MM.1S (cell line): ENCODE data around the gene POGK.
"Not testable (repeated sequence)": the region's sequence is repeated elsewhere in the genome, so short reads cannot be mapped to it uniquely, and the experiment has no call there.

Experiments used
- DNase-seq: peaks from one replicate; pipeline ENCODE4 v3.0.0-alpha.2; 2015
- H2AFZ ChIP-seq: fragments of 300-600 bp; sonication (generic); 2 replicates; pipeline ENCODE4 v1.6.0; 2016; ENCODE audit warnings: antibody characterized with exemption, low read length
- H3F3A ChIP-seq: fragments of 300-600 bp; sonication (generic); 2 replicates; pipeline ENCODE4 v1.6.1; 2016; ENCODE audit warnings: mild to moderate bottlenecking, antibody characterized with exemption, low read length, moderate library complexity, mixed read lengths; ENCODE audit not compliant: insufficient read depth
- H3K27ac ChIP-seq: fragments of 300-600 bp; sonication (generic); 2 replicates; pipeline ENCODE4 v1.5.1; 2016; ENCODE audit warnings: mild to moderate bottlenecking, low read length
- H3K27me3 ChIP-seq: fragments of 300-600 bp; sonication (generic); replicated peaks from 2 replicates; pipeline ENCODE4 v1.6.0; 2016; ENCODE audit warnings: low read length; ENCODE audit not compliant: insufficient read depth
- H3K36me3 ChIP-seq: fragments of 300-600 bp; sonication (generic); replicated peaks from 2 replicates; pipeline ENCODE4 v1.6.1; 2016; ENCODE audit warnings: mild to moderate bottlenecking, low read length, mixed read lengths; ENCODE audit not compliant: insufficient read depth
- H3K4me1 ChIP-seq: fragments of 300-600 bp; sonication (generic); 2 replicates; pipeline ENCODE4 v1.6.1; 2016; ENCODE audit warnings: low read length, mixed read lengths
- H3K4me2 ChIP-seq: fragments of 300-600 bp; sonication (generic); 2 replicates; pipeline ENCODE4 v1.6.0; 2016; ENCODE audit warnings: low read depth, low read length
- H3K4me3 ChIP-seq: fragments of 300-600 bp; sonication (generic); 2 replicates; pipeline ENCODE4 v1.5.1; 2016; ENCODE audit warnings: low read length, mixed read lengths
- H3K79me2 ChIP-seq: fragments of 300-600 bp; sonication (generic); 2 replicates; pipeline ENCODE4 v1.6.1; 2016; ENCODE audit warnings: mixed run types, low read length, mixed read lengths
- H3K9ac ChIP-seq: fragments of 300-600 bp; sonication (generic); 2 replicates; pipeline ENCODE4 v1.6.1; 2016; ENCODE audit warnings: low read length, mixed read lengths
- H3K9me2 ChIP-seq: fragments of 300-600 bp; sonication (generic); replicated peaks from 2 replicates; pipeline ENCODE4 v1.6.1; 2016; ENCODE audit warnings: mild to moderate bottlenecking, low read length, mixed read lengths; ENCODE audit not compliant: insufficient read depth
- H3K9me3 ChIP-seq: fragments of 300-600 bp; sonication (generic); replicated peaks from 2 replicates; pipeline ENCODE4 v1.6.1; 2016; ENCODE audit warnings: mild to moderate bottlenecking, low read length, mixed read lengths; ENCODE audit not compliant: insufficient read depth
- H4K20me1 ChIP-seq: fragments of 300-600 bp; sonication (generic); 2 replicates; pipeline ENCODE4 v1.6.1; 2016; ENCODE audit warnings: mild to moderate bottlenecking, low read length, moderate library complexity, mixed read lengths; ENCODE audit not compliant: insufficient read depth
- EZH2 ChIP-seq: fragments of 300-600 bp; sonication (generic); optimal IDR thresholded peaks from 2 replicates; pipeline ENCODE3; 2017; ENCODE audit warnings: low read depth, mild to moderate bottlenecking, antibody characterized with exemption, low read length, mixed read lengths
- EZH2phosphoT487 ChIP-seq: fragments of 300-600 bp; sonication (generic); IDR thresholded peaks from 2 replicates; pipeline ENCODE4 v1.6.1; 2018; ENCODE audit warnings: antibody characterized with exemption, low read length
- TF ChIP-seq, protein P1 (sequence below): fragments of 300-600 bp; sonication (generic); IDR thresholded peaks from 2 replicates; pipeline ENCODE4 v1.5.1; 2016; ENCODE audit warnings: antibody characterized with exemption, low read length, mixed read lengths

POGK gene

DNA sequence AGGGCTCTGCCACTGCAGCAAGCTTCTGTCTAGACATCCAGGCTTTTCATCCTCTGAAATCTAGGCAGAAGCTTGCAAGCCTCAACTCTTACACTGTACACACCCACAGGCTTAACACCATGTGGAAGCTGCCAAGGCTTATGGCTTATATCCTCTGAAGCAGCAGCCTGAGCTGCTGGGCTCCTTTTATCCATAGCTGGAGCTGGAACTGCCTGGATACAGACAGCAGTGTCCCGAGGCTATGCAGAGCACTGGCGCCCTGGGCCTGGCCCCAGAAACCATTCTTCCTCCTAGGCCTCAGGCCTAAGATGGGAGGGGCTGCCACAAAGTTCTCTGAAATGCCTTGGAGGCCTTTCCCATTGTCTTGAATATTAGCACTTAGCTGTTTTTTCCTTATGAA lies 19.3 kb upstream of the POGK start:
- Histone ChIP-seq H3K36me3 (no peaks in the 10 kb centered on the region), H3K4me1 (no peaks in the 10 kb centered on the region), H3K79me2 (no peaks in the 10 kb centered on the region), H3K27ac (no peak overlapping the region), H3K9me2 (no peaks in the 10 kb centered on the region), H3K4me3 (no peak overlapping the region), H3K27me3 (no peaks in the 10 kb centered on the region), H2AFZ (no peak overlapping the region), H4K20me1 (no peaks in the 10 kb centered on the region), H3F3A (no peaks in the 10 kb centered on the region), H3K9ac (no peak overlapping the region), H3K9me3 (no peaks in the 10 kb centered on the region), H3K4me2 (no peak overlapping the region)
- DNase-seq = no peak
- no peak for TF ChIP-seq EZH2phosphoT487
- TF ChIP-seq, protein P1, sequence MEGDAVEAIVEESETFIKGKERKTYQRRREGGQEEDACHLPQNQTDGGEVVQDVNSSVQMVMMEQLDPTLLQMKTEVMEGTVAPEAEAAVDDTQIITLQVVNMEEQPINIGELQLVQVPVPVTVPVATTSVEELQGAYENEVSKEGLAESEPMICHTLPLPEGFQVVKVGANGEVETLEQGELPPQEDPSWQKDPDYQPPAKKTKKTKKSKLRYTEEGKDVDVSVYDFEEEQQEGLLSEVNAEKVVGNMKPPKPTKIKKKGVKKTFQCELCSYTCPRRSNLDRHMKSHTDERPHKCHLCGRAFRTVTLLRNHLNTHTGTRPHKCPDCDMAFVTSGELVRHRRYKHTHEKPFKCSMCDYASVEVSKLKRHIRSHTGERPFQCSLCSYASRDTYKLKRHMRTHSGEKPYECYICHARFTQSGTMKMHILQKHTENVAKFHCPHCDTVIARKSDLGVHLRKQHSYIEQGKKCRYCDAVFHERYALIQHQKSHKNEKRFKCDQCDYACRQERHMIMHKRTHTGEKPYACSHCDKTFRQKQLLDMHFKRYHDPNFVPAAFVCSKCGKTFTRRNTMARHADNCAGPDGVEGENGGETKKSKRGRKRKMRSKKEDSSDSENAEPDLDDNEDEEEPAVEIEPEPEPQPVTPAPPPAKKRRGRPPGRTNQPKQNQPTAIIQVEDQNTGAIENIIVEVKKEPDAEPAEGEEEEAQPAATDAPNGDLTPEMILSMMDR = no peak
- TF ChIP-seq EZH2 = no peak

DNA sequence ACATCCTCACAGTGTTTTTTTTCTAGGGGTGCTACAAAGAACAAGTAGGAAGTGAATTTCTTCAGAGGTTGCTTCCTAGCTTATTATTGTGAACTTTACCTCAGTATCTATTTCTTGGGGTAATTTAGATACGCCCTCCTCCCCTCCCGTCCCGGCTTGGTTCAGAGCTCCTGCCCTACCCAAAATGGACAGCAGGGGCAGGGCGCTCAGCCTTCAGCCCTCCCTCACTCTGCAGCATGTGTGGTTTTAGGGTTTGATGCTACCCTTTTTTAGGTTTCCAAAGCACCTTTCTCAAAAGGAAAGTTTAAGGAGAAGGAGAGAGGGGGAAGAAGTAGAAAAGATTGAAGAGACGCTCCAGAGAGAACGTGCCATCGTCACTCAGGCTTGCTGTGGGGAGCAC lies 16.9 kb upstream of the POGK start:
- Histone ChIP-seq H3K4me1 (no peaks in the 10 kb centered on the region), H3K79me2 (no peaks in the 10 kb centered on the region), H3K9me3 (no peaks in the 10 kb centered on the region), H3K27ac (no peak overlapping the region), H3K4me2 (no peak overlapping the region), H3K4me3 (no peak overlapping the region), H3K27me3 (no peaks in the 10 kb centered on the region), H3F3A (no peaks in the 10 kb centered on the region), H3K9ac (no peak overlapping the region), H3K36me3 (no peaks in the 10 kb centered on the region), H4K20me1 (no peaks in the 10 kb centered on the region), H3K9me2 (no peaks in the 10 kb centered on the region), H2AFZ (no peak overlapping the region)
- TF ChIP-seq, protein P1 = peak; percentile 30
- no peak for TF ChIP-seq EZH2phosphoT487
- no peak for DNase-seq

DNA sequence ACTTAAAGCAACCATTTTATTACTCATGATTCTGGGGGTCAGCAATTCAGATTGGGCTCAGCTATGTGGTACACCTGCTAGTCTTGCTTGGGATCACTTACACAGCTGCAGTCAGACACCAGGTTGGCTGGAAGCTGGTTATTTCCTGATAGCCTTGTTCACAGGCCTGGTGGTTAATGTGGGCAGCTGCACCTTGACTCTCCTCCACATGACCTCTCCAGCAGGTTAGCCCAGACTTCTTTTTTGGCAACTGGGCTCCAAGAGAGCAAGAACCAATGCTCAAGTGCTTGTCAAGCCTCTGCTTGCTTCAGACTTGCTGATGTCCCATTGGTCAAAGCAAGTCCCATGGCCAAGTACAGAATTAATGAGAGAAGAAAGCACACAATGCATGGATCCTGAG lies 11.8 kb upstream of the POGK start:
- H4K20me1 ChIP-seq = no peaks in the 10 kb centered on the region
- no peak overlapping the region for H3K4me3 ChIP-seq
- H3K27me3 ChIP-seq = no peaks in the 10 kb centered on the region
- H3K9me3 ChIP-seq = no peaks in the 10 kb centered on the region
- no peaks in the 10 kb centered on the region for H3F3A ChIP-seq
- H3K9ac ChIP-seq = no peak overlapping the region
- no peaks in the 10 kb centered on the region for H3K79me2 ChIP-seq
- H3K9me2 ChIP-seq = no peaks in the 10 kb centered on the region
- no peak overlapping the region for H2AFZ ChIP-seq
- TF ChIP-seq EZH2phosphoT487 (no peak), EZH2 (no peak)
- TF ChIP-seq, protein P1 = no peak; the same call in 1 of the 2 replicates
- H3K36me3 ChIP-seq = no peaks in the 10 kb centered on the region
- no peak overlapping the region for H3K27ac ChIP-seq
- no peaks in the 10 kb centered on the region for H3K4me1 ChIP-seq
- H3K4me2 ChIP-seq = no peak overlapping the region
- peak; percentile 66 for DNase-seq

DNA sequence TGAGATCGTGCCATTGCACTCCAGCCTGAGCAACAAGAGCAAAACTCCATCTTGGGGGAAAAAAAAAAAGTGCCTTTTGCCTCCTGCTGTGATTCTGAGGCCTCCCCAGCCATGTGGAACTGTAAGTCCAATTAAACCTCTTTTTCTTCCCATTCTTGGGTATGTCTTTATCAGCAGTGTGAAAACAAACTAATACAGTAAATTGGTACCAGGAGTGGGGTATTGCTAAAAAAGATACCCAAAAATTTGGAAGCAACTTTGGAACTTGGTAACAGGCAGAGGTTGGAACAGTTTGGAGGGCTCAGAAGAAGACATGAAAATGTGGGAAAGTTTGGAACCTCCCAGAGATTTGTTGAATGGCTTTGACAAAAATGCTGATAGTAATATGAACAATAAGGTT lies 9.5 kb upstream of the POGK start:
- not testable (repeated sequence) for H4K20me1 ChIP-seq, H3K9ac ChIP-seq, H3F3A ChIP-seq, H3K79me2 ChIP-seq, H3K4me3 ChIP-seq, H3K27me3 ChIP-seq, H3K36me3 ChIP-seq, H3K9me3 ChIP-seq, DNase-seq, H3K4me2 ChIP-seq, H3K9me2 ChIP-seq, H3K4me1 ChIP-seq, H2AFZ ChIP-seq, H3K27ac ChIP-seq
